SK-N-SH treated with all-trans-retinoic acid at 6 μM for 48 hours (cell line): Measurements from ENCODE around the gene RPS16.

Experiments
- ATAC-seq: fragments of 200-7000 bp; cut with Tn5 transposase; 3 replicates; pipeline ENCODE4 v1.9.1; 2020; ENCODE audit warnings: mild to moderate bottlenecking, moderate library complexity
- ARNTL ChIP-seq: fragments of 450-650 bp; formaldehyde crosslinking; IDR thresholded peaks from 2 replicates; pipeline ENCODE4 v1.5.0; 2020; ENCODE audit warnings: low read depth, mild to moderate bottlenecking, moderate library complexity, borderline replicate concordance
- BACH2 ChIP-seq: fragments of 250-450 bp; sonication (Bioruptor Pico); IDR thresholded peaks from 2 replicates; pipeline ENCODE4 v1.9.0; 2021; ENCODE audit warnings: mild to moderate bottlenecking, borderline replicate concordance
- CSDC2 ChIP-seq: fragments of 250-450 bp; sonication (Bioruptor Pico); IDR thresholded peaks from 2 replicates; pipeline ENCODE4 v1.5.0; 2020; ENCODE audit warnings: mild to moderate bottlenecking, moderate library complexity
- ESRRG ChIP-seq: fragments of 250-450 bp; sonication (Bioruptor Pico); IDR thresholded peaks from 2 replicates; pipeline ENCODE4 v1.6.1; 2021; ENCODE audit warnings: mild to moderate bottlenecking
- GLIS3 ChIP-seq: fragments of 250-450 bp; sonication (Bioruptor Pico); IDR thresholded peaks from 2 replicates; pipeline ENCODE4 v1.5.0; 2020; ENCODE audit warnings: mild to moderate bottlenecking, moderate library complexity
- ISL1 ChIP-seq: fragments of 250-450 bp; sonication (Bioruptor Pico); IDR thresholded peaks from 2 replicates; pipeline ENCODE4 v2.1.2; 2022; ENCODE audit warnings: mild to moderate bottlenecking, moderate library complexity
- OSR1 ChIP-seq: fragments of 250-450 bp; sonication (Bioruptor Pico); IDR thresholded peaks from 2 replicates; pipeline ENCODE4 v1.8.0; 2022; ENCODE audit warnings: moderate library complexity, mild to moderate bottlenecking, inconsistent platforms
- PPARA ChIP-seq: fragments of 250-450 bp; sonication (Bioruptor Pico); IDR thresholded peaks from 2 replicates; pipeline ENCODE4 v1.5.0; 2020; ENCODE audit warnings: mild to moderate bottlenecking, borderline replicate concordance
- RARB ChIP-seq: fragments of 250-450 bp; sonication (Bioruptor Pico); IDR thresholded peaks from 2 replicates; pipeline ENCODE4 v1.8.0; 2021; ENCODE audit warnings: mild to moderate bottlenecking, moderate library complexity
- SNAI2 ChIP-seq: fragments of 250-450 bp; sonication (Bioruptor Pico); IDR thresholded peaks from 2 replicates; pipeline ENCODE4 v1.5.0; 2020; ENCODE audit warnings: mild to moderate bottlenecking, moderate library complexity
- TCF4 ChIP-seq: fragments of 250-450 bp; sonication (Bioruptor Pico); IDR thresholded peaks from 2 replicates; pipeline ENCODE4 v1.8.0; 2021; ENCODE audit warnings: mild to moderate bottlenecking, moderate library complexity, borderline replicate concordance
- TOX ChIP-seq: fragments of 250-450 bp; sonication (Bioruptor Pico); IDR thresholded peaks from 2 replicates; pipeline ENCODE4 v1.8.0; 2021; ENCODE audit warnings: mild to moderate bottlenecking, moderate library complexity, borderline replicate concordance
- ZC3H10 ChIP-seq: fragments of 250-450 bp; sonication (Bioruptor Pico); IDR thresholded peaks from 2 replicates; pipeline ENCODE4 v1.5.1; 2021; ENCODE audit warnings: mild to moderate bottlenecking, moderate library complexity
- ZFP30 ChIP-seq: fragments of 450-650 bp; formaldehyde crosslinking; IDR thresholded peaks from 2 replicates; pipeline ENCODE4 v1.5.0; 2022; ENCODE audit warnings: mild to moderate bottlenecking, moderate library complexity
- ZNF565 ChIP-seq: fragments of 450-650 bp; formaldehyde crosslinking; conservative IDR thresholded peaks from 2 replicates; pipeline ENCODE4 v1.5.0; 2020; ENCODE audit warnings: low read depth, mild to moderate bottlenecking, moderate library complexity
- ZNF70 ChIP-seq: fragments of 450-650 bp; formaldehyde crosslinking; IDR thresholded peaks from 2 replicates; pipeline ENCODE4 v1.5.0; 2020; ENCODE audit warnings: mild to moderate bottlenecking, moderate library complexity
- TF ChIP-seq, protein P1 (sequence below): fragments of 250-450 bp; sonication (Bioruptor Pico); IDR thresholded peaks from 2 replicates; pipeline ENCODE4 v1.5.1; 2020; ENCODE audit warnings: low read depth, mild to moderate bottlenecking, moderate library complexity
- TF ChIP-seq, protein P2 (sequence below): fragments of 250-450 bp; sonication (Bioruptor Pico); IDR thresholded peaks from 2 replicates; pipeline ENCODE4 v1.8.0; 2020; ENCODE audit warnings: mild to moderate bottlenecking, moderate library complexity, borderline replicate concordance
- TF ChIP-seq, protein P3 (sequence below): fragments of 250-450 bp; sonication (Bioruptor Pico); IDR thresholded peaks from 2 replicates; pipeline ENCODE4 v1.5.1; 2021; ENCODE audit warnings: mild to moderate bottlenecking, moderate library complexity

The RPS16 gene

DNA sequence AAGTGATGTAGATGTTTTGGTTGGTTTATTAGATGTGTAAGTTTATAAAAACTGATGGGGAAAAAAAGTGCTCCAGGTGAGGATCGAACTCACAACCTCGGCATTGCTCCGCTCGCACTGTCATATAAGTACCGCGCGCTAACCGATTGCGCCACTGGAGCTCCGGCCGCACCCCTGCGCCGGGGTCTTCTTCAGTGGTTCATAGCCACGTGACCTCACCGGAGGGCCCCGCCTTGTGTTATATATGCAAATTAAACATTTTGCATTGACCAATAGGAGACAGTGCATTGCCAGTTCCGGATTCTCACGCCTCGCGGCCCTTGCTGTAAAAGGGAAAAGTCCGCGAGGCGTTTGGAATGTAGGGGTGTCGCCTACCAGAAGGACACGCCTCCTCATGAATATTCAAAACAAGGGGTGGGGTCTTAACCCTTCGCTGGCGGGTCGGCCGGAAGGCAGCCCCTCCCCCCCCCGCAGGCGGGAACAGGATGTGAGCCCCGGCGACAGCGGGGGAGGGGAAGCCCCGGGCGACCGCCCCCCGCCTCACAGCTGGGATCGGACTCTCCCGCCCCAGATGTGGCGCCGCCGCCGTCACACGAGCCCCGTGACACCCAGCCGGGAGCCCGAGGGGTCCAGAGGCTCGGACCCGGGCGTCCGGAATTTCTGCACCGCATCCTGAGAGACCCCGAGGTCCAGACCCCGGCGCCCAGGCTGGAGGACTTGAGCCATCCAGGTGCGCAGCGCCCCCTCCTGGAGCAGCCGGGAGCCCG lies 23.5 kb downstream of the RPS16 start, which contains the start of gene PLEKHG2 (continued):
- TF ChIP-seq, protein P1, sequence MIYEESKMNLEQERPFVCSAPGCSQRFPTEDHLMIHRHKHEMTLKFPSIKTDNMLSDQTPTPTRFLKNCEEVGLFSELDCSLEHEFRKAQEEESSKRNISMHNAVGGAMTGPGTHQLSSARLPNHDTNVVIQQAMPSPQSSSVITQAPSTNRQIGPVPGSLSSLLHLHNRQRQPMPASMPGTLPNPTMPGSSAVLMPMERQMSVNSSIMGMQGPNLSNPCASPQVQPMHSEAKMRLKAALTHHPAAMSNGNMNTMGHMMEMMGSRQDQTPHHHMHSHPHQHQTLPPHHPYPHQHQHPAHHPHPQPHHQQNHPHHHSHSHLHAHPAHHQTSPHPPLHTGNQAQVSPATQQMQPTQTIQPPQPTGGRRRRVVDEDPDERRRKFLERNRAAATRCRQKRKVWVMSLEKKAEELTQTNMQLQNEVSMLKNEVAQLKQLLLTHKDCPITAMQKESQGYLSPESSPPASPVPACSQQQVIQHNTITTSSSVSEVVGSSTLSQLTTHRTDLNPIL (CRISPR knock-in tag), result peak; percentile 54; the same call in 1 of the 2 replicates
- TF ChIP-seq ESRRG (CRISPR knock-in tag) (peak; percentile 67; the same call in 1 of the 2 replicates), BACH2 (CRISPR knock-in tag) (no peak), ZC3H10 (peak; percentile 92), ZFP30 (CRISPR knock-in tag) (no peak), CSDC2 (CRISPR knock-in tag) (no peak; the same call in 1 of the 2 replicates), PPARA (CRISPR knock-in tag) (no peak), ZNF565 (CRISPR knock-in tag) (no peak), RARB (CRISPR knock-in tag) (peak; percentile 92; the same call in 1 of the 2 replicates), ISL1 (CRISPR knock-in tag) (no peak), TCF4 (peak; percentile 30; the same call in 1 of the 2 replicates), OSR1 (CRISPR knock-in tag) (no peak), ZNF70 (CRISPR knock-in tag) (no peak), SNAI2 (CRISPR knock-in tag) (peak; percentile 21; the same call in 1 of the 2 replicates), ARNTL (CRISPR knock-in tag) (peak; percentile 92)
- TF ChIP-seq, protein P2, sequence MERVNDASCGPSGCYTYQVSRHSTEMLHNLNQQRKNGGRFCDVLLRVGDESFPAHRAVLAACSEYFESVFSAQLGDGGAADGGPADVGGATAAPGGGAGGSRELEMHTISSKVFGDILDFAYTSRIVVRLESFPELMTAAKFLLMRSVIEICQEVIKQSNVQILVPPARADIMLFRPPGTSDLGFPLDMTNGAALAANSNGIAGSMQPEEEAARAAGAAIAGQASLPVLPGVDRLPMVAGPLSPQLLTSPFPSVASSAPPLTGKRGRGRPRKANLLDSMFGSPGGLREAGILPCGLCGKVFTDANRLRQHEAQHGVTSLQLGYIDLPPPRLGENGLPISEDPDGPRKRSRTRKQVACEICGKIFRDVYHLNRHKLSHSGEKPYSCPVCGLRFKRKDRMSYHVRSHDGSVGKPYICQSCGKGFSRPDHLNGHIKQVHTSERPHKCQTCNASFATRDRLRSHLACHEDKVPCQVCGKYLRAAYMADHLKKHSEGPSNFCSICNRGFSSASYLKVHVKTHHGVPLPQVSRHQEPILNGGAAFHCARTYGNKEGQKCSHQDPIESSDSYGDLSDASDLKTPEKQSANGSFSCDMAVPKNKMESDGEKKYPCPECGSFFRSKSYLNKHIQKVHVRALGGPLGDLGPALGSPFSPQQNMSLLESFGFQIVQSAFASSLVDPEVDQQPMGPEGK (CRISPR knock-in tag), result no peak; the same call in none of the 2 replicates

DNA sequence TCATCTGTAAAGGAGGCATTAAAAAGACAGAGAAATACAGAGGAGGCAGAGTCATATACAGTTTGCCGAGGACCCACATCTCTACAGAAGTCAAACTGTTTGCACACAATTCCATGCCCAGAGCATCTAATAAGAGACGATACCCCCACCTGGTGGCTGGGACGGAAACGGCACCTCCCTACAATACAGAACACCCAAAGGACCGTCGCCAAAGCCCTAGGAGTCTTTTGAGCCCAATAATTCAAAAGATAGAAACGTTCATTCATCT lies 24.0 kb downstream of the RPS16 start:
- TF ChIP-seq TOX (CRISPR knock-in tag) (no peak), BACH2 (CRISPR knock-in tag) (no peak), ZNF565 (CRISPR knock-in tag) (no peak), ZC3H10 (no peak), PPARA (CRISPR knock-in tag) (no peak)
- TF ChIP-seq, protein P3, sequence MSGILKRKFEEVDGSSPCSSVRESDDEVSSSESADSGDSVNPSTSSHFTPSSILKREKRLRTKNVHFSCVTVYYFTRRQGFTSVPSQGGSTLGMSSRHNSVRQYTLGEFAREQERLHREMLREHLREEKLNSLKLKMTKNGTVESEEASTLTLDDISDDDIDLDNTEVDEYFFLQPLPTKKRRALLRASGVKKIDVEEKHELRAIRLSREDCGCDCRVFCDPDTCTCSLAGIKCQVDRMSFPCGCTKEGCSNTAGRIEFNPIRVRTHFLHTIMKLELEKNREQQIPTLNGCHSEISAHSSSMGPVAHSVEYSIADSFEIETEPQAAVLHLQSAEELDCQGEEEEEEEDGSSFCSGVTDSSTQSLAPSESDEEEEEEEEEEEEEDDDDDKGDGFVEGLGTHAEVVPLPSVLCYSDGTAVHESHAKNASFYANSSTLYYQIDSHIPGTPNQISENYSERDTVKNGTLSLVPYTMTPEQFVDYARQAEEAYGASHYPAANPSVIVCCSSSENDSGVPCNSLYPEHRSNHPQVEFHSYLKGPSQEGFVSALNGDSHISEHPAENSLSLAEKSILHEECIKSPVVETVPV (CRISPR knock-in tag), result no peak; the same call in 1 of the 2 replicates
- TF ChIP-seq, protein P2 (CRISPR knock-in tag), result 0 out of 2 replicates have a peak, but pooled peaks have one; percentile 56
- peak; percentile 55 for ATAC-seq

DNA sequence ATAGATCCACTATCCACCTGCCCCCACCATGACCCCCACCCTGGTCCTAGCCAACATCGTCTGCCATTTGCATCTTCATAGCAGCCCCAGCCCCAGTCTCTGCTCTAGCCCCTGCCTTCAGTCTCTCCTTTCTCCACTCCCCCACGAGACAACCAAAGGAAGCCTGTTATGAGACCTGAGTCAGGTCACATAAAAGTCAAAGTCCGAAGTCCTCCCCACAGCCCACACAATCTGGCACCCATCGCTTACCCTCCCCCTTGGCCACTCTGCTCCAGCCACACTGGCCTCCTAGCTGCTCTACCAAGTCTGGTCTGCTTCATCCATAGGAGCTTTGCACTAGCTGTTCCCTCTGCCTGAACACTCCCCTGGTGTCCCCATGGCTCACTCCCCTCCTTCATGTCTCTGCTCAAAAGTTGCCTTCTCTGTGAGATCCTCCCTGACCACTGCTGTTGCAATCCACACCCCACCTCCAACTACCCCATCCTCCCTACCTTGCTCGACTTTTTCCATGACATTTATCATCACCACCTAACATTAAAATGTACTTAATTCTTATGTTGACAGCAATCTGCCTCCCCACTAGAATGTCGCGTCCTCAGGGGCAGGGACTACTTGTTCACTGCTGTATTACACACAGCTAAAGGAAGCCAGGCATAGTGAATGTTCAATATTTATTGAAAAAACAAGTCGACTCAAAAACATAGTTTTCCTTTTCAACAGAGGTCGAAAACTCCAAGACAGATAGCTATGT lies 24.5 kb downstream of the RPS16 start:
- peak; percentile 1 for ATAC-seq

More for the DNA sequence above, 24.5 kb downstream of the RPS16 start:
- TF ChIP-seq GLIS3 (CRISPR knock-in tag) (no peak), CSDC2 (CRISPR knock-in tag) (no peak), BACH2 (CRISPR knock-in tag) (no peak)
- TF ChIP-seq, protein P1 (CRISPR knock-in tag), result no peak
- TF ChIP-seq, protein P2 (CRISPR knock-in tag), result peak; percentile 75; the same call in 1 of the 2 replicates
